Peyer's patch (tissue), 4 donors: Measurements from ENCODE around the gene IKZF2.

Experiments used
- POLR2A ChIP-seq, 2 donors: fragments of 450-650 bp; IDR thresholded peaks; one replicate each; pipeline ENCODE4 v1.5.1; 2017; ENCODE audit warnings: antibody characterized with exemption in 2 of 2, mild to moderate bottlenecking in 2 of 2, moderate library complexity in 2 of 2
- TF ChIP-seq, protein P1 (sequence below), 6 experiments: fragments of 450-650 bp in 4 of 6; fragments of 200-600 bp in 2 of 6; sonication (generic) in 1 of 6; IDR thresholded peaks; one replicate each; pipeline ENCODE4 v1.5.1; 2017 to 2019; ENCODE audit warnings: antibody characterized with exemption in 6 of 6, mild to moderate bottlenecking in 3 of 6, moderate library complexity in 1 of 6

DNA sequence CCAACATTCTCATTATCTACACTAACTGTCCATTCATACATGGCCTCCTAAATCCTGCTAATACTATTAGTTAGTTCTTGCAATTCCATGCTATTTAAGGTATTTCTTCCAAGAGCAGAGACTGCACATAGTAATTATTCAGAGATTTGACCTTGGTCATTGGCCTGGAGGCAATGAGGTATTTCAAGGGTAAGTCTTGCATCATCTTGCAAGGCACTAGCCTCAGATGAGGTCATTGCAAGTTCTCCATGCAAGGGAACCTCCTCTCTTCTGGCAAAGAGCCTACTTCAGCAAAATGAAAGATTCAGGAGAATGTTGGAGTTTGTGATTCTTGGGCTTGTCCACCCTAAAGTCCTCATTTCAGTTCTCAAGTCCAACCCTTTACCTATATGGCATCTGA lies 48.5 kb upstream of the IKZF2 start:
- TF ChIP-seq, protein P1, sequence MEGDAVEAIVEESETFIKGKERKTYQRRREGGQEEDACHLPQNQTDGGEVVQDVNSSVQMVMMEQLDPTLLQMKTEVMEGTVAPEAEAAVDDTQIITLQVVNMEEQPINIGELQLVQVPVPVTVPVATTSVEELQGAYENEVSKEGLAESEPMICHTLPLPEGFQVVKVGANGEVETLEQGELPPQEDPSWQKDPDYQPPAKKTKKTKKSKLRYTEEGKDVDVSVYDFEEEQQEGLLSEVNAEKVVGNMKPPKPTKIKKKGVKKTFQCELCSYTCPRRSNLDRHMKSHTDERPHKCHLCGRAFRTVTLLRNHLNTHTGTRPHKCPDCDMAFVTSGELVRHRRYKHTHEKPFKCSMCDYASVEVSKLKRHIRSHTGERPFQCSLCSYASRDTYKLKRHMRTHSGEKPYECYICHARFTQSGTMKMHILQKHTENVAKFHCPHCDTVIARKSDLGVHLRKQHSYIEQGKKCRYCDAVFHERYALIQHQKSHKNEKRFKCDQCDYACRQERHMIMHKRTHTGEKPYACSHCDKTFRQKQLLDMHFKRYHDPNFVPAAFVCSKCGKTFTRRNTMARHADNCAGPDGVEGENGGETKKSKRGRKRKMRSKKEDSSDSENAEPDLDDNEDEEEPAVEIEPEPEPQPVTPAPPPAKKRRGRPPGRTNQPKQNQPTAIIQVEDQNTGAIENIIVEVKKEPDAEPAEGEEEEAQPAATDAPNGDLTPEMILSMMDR (IDR thresholded peaks at IDR 0.05): no peak
- no peak for TF ChIP-seq POLR2A (IDR thresholded peaks at IDR 0.05)
